ENCODE measurements around the gene KLHL22.

DNA sequence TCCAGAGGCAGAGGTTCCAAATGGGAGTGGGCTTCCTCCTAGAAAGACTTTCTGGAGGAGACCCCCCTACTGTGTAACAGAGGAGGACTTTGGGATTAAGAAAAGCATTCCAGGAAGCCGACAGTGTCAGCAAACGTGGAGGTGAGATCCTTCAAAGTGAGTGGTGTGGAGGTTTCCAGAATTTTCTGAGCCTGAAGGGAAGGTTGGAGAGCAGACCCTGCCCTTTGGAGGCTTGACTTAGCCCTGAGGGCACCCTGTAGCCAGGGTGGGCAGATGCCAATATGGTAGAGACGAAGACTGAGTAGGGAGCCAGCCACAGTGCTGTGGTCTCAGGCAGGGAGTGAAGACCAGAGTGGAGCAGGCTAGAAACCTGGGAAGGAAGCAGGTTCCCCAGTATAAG is 1.8 kb upstream of the KLHL22 start:
- TF ChIP-seq, protein P1, sequence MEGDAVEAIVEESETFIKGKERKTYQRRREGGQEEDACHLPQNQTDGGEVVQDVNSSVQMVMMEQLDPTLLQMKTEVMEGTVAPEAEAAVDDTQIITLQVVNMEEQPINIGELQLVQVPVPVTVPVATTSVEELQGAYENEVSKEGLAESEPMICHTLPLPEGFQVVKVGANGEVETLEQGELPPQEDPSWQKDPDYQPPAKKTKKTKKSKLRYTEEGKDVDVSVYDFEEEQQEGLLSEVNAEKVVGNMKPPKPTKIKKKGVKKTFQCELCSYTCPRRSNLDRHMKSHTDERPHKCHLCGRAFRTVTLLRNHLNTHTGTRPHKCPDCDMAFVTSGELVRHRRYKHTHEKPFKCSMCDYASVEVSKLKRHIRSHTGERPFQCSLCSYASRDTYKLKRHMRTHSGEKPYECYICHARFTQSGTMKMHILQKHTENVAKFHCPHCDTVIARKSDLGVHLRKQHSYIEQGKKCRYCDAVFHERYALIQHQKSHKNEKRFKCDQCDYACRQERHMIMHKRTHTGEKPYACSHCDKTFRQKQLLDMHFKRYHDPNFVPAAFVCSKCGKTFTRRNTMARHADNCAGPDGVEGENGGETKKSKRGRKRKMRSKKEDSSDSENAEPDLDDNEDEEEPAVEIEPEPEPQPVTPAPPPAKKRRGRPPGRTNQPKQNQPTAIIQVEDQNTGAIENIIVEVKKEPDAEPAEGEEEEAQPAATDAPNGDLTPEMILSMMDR (IDR thresholded peaks at IDR 0.05; ENCODE audit: low read depth, low read length) = no peak
- TF ChIP-seq EZH2phosphoT487 (IDR thresholded peaks at IDR 0.05; ENCODE audit: low read depth) = no peak
